Small intestine (tissue), 4 donors: Measurements from ENCODE around the gene THOC3. TPM values are rescaled to one million over a fixed set of nuclear protein-coding genes. Genes with fewer than 3 reads are reported as not detected.

Experiments used
- polyA plus RNA-seq, 4 donors: library from polyadenylated mRNA; stranded (reverse) in 3 of 4; unstranded in 1 of 4; fragments of 200-250 nt in 3 of 4; fragments of 120-200 nt in 1 of 4; gene quantifications; one replicate each; pipeline versions ENCODE4 v1.2.1 to v1.2.3, GENCODE V29; 2013
- donor health status: healthy with polysubstance abuse.
- donor health status: Bipolar disorder and iron deficiency.
- donor health status: healthy.

Gene THOC3
- polyA plus RNA-seq, 4 donors, result 11.4 to 48.2 (median 36.4) TPM

Other genes starting within 250 kb of the THOC3 start
- 1 to 10 TPM in 2 of 4 donors, under 1 TPM in 2; 0.22 to 9.6 (median 0.94) TPM for gene CPLX2, start 96.7 kb downstream of the THOC3 start, polyA plus RNA-seq